Left lobe of liver (tissue), 2 donors: Measurements from ENCODE around the gene MSANTD2. TPM values are rescaled to one million over a fixed set of nuclear protein-coding genes. Genes with fewer than 3 reads are reported as not detected.

Experiments
- ATAC-seq: fragments of 200-7000 bp; cut with Tn5 transposase; one replicate; pipeline ENCODE4 v1.9.1; 2020; ENCODE audit warnings: mild to moderate bottlenecking, moderate library complexity
- DNase-seq: peaks from one replicate; pipeline ENCODE4 v3.0.0-alpha.2; 2020; ENCODE audit warnings: low spot score
- total RNA-seq: library from RNA; stranded (reverse); gene quantifications from one replicate; pipeline ENCODE4 v1.2.1, GENCODE V29; 2021
- donor health status: DM: no; HTN: no; CAD: no; lungs with moderate emphysema.
- donor health status: DM: no; HTN: yes; CAD: no.

Gene MSANTD2
- total RNA-seq, 1 donor from 2014 or later: 4.9 TPM

- no peak for ATAC-seq
- DNase-seq: no peak
Observed at GRCh38 chr11:124756033-124756752, 44.0 kb downstream of the MSANTD2 start.

- no peak for ATAC-seq
Observed at GRCh38 chr11:124754710-124755109, 45.5 kb downstream of the MSANTD2 start.

GRCh38 chr11:124754309-124754708, 45.9 kb downstream of the MSANTD2 start:
- ATAC-seq: no peak
- DNase-seq: no peak

More at GRCh38 chr11:124754710-124755109, 45.5 kb downstream of the MSANTD2 start:
- DNase-seq: no peak

GRCh38 chr11:124753624-124754023, 46.6 kb downstream of the MSANTD2 start:
- ATAC-seq (no peak), DNase-seq (no peak)

- no peak for ATAC-seq
Observed at GRCh38 chr11:124753205-124753604, 47.0 kb downstream of the MSANTD2 start.

GRCh38 chr11:124752471-124753102, 47.6 kb downstream of the MSANTD2 start:
- DNase-seq: no peak
- ATAC-seq: no peak

More at GRCh38 chr11:124753205-124753604, 47.0 kb downstream of the MSANTD2 start:
- no peak for DNase-seq

GRCh38 chr11:124751741-124752470, 48.3 kb downstream of the MSANTD2 start, which contains the start of gene VSIG2:
VSIG2 (minus strand) TSS chr11:124752255; CDS start chr11:124752137, 118 bp downstream.
- ATAC-seq (peak; percentile 60), DNase-seq (peak; percentile 50)

GRCh38 chr11:124751391-124751740, 48.8 kb downstream of the MSANTD2 start:
- DNase-seq: no peak
- ATAC-seq: no peak

GRCh38 chr11:124749912-124750311, 50.3 kb downstream of the MSANTD2 start:
- ATAC-seq (no peak), DNase-seq (no peak)

GRCh38 chr11:124748481-124749343, 51.5 kb downstream of the MSANTD2 start:
- DNase-seq (no peak), ATAC-seq (no peak)

GRCh38 chr11:124748100-124748418, 52.1 kb downstream of the MSANTD2 start:
- ATAC-seq: no peak

GRCh38 chr11:124747406-124748099, 52.7 kb downstream of the MSANTD2 start:
- DNase-seq (no peak), ATAC-seq (no peak)

More at GRCh38 chr11:124748100-124748418, 52.1 kb downstream of the MSANTD2 start:
- no peak for DNase-seq

GRCh38 chr11:124746621-124747243, 53.5 kb downstream of the MSANTD2 start:
- DNase-seq: peak; percentile 85

GRCh38 chr11:124745835-124746620, 54.2 kb downstream of the MSANTD2 start:
- DNase-seq (peak; percentile 49), ATAC-seq (peak; percentile 4)

More at GRCh38 chr11:124746621-124747243, 53.5 kb downstream of the MSANTD2 start:
- ATAC-seq: peak; percentile 93

GRCh38 chr11:124745270-124745834, 54.9 kb downstream of the MSANTD2 start:
- ATAC-seq (no peak), DNase-seq (no peak)

- ATAC-seq (no peak), DNase-seq (no peak)
Observed at GRCh38 chr11:124743050-124743449, 57.2 kb downstream of the MSANTD2 start.

- no peak for DNase-seq
- no peak for ATAC-seq
Observed at GRCh38 chr11:124742555-124742954, 57.7 kb downstream of the MSANTD2 start.

GRCh38 chr11:124740277-124740882, 59.8 kb downstream of the MSANTD2 start:
- DNase-seq: no peak
- peak; percentile 28 for ATAC-seq
